ENCODE results near the gene TACC2.

DNA sequence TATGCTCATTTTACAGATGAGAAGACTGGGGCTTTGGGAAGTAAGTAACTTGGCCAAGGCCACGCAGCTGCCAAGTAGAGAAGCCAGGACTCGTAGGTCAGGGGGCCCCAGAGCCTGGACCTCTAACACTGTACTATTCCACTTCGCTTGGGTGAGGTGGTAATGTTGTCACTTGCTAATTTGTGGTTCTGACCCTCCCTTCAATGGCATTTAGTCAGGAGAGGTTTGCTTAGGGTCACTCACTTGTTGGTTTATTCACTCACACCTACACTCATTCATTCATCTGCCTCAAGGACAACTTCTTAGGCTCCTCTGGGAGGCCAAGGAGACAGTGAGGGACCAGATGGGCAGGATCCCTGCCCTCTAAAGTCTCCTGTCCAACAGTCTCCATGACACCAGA, 303.4 kb downstream of the TACC2 start:
- TF ChIP-seq, protein P1, sequence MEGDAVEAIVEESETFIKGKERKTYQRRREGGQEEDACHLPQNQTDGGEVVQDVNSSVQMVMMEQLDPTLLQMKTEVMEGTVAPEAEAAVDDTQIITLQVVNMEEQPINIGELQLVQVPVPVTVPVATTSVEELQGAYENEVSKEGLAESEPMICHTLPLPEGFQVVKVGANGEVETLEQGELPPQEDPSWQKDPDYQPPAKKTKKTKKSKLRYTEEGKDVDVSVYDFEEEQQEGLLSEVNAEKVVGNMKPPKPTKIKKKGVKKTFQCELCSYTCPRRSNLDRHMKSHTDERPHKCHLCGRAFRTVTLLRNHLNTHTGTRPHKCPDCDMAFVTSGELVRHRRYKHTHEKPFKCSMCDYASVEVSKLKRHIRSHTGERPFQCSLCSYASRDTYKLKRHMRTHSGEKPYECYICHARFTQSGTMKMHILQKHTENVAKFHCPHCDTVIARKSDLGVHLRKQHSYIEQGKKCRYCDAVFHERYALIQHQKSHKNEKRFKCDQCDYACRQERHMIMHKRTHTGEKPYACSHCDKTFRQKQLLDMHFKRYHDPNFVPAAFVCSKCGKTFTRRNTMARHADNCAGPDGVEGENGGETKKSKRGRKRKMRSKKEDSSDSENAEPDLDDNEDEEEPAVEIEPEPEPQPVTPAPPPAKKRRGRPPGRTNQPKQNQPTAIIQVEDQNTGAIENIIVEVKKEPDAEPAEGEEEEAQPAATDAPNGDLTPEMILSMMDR (IDR thresholded peaks at IDR 0.05; ENCODE audit: insufficient read depth, low read depth, low read length): no peak
- no peak for TF ChIP-seq EZH2 (IDR thresholded peaks at IDR 0.05; ENCODE audit: insufficient read depth, low read length)

Measured in astrocyte (in vitro differentiated cells and primary cell).